Measurements from ENCODE around the gene TEX36. TPM values are rescaled to one million over a fixed set of nuclear protein-coding genes. Genes with fewer than 3 reads are reported as not detected.

The TEX36 gene
- total and polyA plus RNA-seq, 9 of the 15 experiments (the other 6 are each of a cell fraction or from before 2014, with no cell fraction given), result 0.10 to 0.82 (median 0.15) TPM; not detected in 6

DNA sequence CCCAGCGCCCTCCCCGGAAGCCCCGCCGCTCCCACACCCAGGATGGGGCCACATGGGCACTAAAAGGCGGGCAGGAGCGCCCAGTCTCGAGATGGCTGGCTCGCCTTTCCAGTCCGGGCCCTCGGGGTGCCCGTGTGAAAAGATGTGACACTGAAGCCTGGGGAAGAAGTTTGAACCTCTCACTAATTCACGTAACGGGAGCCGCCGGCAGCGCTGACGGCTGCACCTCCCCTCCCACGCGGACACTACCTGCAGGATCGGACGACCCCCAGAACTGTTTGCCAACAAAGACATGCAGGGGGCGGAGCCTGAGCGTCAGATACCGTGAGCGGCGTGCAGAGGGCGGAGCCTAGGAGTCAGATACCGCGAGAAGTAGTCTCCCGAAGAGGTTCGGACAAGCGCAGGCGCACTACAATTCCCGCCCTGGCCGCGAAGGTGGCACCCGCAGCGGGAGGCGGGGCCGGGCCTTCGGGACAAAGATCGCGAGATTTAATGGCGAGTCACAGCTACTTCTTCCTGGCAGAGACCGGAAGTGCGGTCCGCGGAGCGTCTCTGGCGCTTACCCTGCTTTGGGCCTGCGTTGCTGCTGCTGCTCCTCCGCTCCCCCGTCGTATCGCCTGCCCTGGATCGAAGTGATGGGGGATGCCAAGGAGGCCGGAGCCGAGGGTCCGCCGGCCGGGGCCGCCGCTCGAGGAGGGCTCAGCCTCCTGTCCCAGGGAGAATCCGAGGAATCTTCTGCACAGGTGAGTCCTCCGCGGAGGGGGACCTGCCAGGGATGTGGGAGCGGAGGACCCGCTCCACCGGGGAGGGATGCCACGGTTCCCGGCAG, 36.4 kb upstream of the TEX36 start, which contains the start of gene EDRF1 (continued):
- TF ChIP-seq, protein P1, sequence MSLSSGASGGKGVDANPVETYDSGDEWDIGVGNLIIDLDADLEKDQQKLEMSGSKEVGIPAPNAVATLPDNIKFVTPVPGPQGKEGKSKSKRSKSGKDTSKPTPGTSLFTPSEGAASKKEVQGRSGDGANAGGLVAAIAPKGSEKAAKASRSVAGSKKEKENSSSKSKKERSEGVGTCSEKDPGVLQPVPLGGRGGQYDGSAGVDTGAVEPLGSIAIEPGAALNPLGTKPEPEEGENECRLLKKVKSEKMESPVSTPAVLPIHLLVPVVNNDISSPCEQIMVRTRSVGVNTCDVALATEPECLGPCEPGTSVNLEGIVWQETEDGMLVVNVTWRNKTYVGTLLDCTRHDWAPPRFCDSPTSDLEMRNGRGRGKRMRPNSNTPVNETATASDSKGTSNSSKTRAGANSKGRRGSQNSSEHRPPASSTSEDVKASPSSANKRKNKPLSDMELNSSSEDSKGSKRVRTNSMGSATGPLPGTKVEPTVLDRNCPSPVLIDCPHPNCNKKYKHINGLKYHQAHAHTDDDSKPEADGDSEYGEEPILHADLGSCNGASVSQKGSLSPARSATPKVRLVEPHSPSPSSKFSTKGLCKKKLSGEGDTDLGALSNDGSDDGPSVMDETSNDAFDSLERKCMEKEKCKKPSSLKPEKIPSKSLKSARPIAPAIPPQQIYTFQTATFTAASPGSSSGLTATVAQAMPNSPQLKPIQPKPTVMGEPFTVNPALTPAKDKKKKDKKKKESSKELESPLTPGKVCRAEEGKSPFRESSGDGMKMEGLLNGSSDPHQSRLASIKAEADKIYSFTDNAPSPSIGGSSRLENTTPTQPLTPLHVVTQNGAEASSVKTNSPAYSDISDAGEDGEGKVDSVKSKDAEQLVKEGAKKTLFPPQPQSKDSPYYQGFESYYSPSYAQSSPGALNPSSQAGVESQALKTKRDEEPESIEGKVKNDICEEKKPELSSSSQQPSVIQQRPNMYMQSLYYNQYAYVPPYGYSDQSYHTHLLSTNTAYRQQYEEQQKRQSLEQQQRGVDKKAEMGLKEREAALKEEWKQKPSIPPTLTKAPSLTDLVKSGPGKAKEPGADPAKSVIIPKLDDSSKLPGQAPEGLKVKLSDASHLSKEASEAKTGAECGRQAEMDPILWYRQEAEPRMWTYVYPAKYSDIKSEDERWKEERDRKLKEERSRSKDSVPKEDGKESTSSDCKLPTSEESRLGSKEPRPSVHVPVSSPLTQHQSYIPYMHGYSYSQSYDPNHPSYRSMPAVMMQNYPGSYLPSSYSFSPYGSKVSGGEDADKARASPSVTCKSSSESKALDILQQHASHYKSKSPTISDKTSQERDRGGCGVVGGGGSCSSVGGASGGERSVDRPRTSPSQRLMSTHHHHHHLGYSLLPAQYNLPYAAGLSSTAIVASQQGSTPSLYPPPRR (CRISPR knock-in tag; IDR thresholded peaks at IDR 0.05; ENCODE audit: borderline replicate concordance), result no peak
- no peak for TF ChIP-seq ZNF79 (CRISPR knock-in tag; IDR thresholded peaks at IDR 0.05; ENCODE audit: low read depth)
- TF ChIP-seq HNRNPH1 (optimal IDR thresholded peaks at IDR 0.05; ENCODE audit: low read depth, low read length), result no peak
- TF ChIP-seq BMI1 (IDR thresholded peaks at IDR 0.05; ENCODE audit: low read length), result no peak
- TF ChIP-seq BRD4 (IDR thresholded peaks at IDR 0.05), result no peak
- TF ChIP-seq, protein P2, sequence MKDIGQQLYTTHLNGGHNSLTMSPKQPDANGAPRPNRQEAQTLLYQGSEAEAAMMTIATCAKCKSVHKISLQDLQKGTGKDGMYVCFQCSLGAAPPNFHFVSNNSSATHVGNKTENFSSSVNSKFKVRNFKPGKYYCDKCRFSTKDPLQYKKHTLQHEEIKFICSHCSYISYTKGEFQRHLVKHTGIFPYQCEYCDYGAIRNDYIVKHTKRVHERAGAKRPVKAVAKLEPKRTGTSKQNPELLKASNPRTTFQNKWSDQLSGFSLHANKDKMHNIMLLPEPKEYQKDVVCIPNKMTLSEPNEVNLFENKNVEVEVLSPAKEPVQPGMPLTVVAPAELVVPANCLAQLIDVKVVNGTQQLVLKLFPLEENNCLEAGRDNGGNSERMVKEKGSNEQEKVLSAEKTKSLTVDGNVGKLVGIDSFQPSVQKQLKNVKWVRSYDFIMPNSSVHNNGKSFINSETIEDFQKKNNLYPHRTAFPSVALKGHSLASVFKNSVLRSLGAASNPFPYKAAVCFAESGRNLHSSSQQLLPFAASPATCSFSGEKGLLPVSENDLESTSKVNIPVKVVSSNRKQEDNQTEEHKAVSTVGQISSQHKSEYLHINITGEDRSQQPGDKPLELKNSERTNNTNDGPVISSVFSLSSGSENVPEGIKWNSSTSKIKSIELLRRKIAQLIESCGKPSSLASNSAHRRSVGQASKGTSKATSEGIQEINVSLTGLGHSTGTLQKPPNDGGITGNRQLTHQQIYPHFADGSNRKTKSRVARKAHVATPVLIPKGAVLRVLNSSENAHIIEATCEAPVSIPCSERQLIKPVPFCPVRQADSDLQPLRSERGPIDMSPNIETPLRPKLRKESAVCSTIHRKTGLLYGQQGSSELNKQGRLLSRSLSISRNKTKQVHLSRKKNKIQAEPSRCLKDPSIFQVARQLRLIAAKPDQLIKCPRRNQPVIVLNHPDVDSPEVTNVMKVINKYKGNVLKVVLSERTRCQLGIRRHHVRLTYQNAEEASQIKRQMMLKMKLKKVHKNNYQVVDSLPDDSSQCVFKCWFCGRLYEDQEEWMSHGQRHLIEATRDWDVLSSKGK (CRISPR knock-in tag; IDR thresholded peaks at IDR 0.05), result no peak
- no peak for TF ChIP-seq CHCHD3 (CRISPR knock-in tag; IDR thresholded peaks at IDR 0.05)
- peak; percentile 95 for TF ChIP-seq KDM5B (IDR thresholded peaks at IDR 0.05; ENCODE audit: insufficient replicate concordance, low read depth, low read length)
- TF ChIP-seq, protein P3, sequence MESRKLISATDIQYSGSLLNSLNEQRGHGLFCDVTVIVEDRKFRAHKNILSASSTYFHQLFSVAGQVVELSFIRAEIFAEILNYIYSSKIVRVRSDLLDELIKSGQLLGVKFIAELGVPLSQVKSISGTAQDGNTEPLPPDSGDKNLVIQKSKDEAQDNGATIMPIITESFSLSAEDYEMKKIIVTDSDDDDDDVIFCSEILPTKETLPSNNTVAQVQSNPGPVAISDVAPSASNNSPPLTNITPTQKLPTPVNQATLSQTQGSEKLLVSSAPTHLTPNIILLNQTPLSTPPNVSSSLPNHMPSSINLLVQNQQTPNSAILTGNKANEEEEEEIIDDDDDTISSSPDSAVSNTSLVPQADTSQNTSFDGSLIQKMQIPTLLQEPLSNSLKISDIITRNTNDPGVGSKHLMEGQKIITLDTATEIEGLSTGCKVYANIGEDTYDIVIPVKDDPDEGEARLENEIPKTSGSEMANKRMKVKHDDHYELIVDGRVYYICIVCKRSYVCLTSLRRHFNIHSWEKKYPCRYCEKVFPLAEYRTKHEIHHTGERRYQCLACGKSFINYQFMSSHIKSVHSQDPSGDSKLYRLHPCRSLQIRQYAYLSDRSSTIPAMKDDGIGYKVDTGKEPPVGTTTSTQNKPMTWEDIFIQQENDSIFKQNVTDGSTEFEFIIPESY (CRISPR knock-in tag; IDR thresholded peaks at IDR 0.05), result no peak
- TF ChIP-seq ZFP36 (IDR thresholded peaks at IDR 0.05; ENCODE audit: low read depth, low read length, partially characterized antibody), result no peak
- peak; percentile 2; the same call in 1 of the 2 replicates for TF ChIP-seq JUND (IDR thresholded peaks at IDR 0.05; ENCODE audit: borderline replicate concordance, low read depth, low read length)
- no peak; the same call in 2 of the 3 replicates for TF ChIP-seq JUND (tag; IDR thresholded peaks at IDR 0.05; ENCODE audit: borderline replicate concordance, low read depth, low read length)
- no peak for TF ChIP-seq FIP1L1 (IDR thresholded peaks at IDR 0.05; ENCODE audit: low read depth, low read length, poor library complexity, severe bottlenecking)
